ENCODE results near the gene WARS2. TPM values are rescaled to one million over a fixed set of nuclear protein-coding genes. Genes with fewer than 3 reads are reported as not detected.

WARS2 gene
- total and polyA plus RNA-seq, 3 experiments from 2014 or later: 15.5 to 19.4 (median 18.1) TPM

- Mint-ChIP-seq H3K4me1 (peaks cover 19 to 29% (median 28%) of the 10 kb centered on the region in 3 donors), H3K36me3 (peaks cover 0 to 4% (median 0%) of the 10 kb centered on the region in 3 donors), H3K27me3 (peaks cover 77 to 92% of the 10 kb centered on the region in 2 donors), H3K9me3 (peaks cover 0 to 49% (median 36%) of the 10 kb centered on the region in 5 donors), H3K4me3 (no peak overlapping the region), H3K27ac (no peak overlapping the region)
- no peaks in the 10 kb centered on the region for H3K36me3 ChIP-seq (ENCODE audit: insufficient read depth, low read length)
- H3K4me3 ChIP-seq (ENCODE audit: low read length): no peak overlapping the region
- H3K27ac ChIP-seq (ENCODE audit: low read depth, low read length): no peak overlapping the region
- no peaks in the 10 kb centered on the region for H3K4me1 ChIP-seq (ENCODE audit: insufficient read depth, low read length)
- DNase-seq: no peak
- H3K27me3 ChIP-seq (ENCODE audit: insufficient read depth, low read length, poor library complexity, severe bottlenecking): peaks cover 56% of the 10 kb centered on the region
- POLR2A ChIA-PET: no interaction called here
- no peaks in the 10 kb centered on the region for H3K9me3 ChIP-seq (ENCODE audit: low read length)
- CTCF ChIA-PET: no interaction called here
These were observed 156.9 kb downstream of the WARS2 start for GRCh38 chr1:118983558-118984041.

- peaks cover 19 to 29% (median 28%) of the 10 kb centered on the region in 3 donors for H3K4me1 Mint-ChIP-seq
- CTCF ChIA-PET: no interaction called here
- peaks cover 0 to 46% (median 36%) of the 10 kb centered on the region in 5 donors for H3K9me3 Mint-ChIP-seq
- DNase-seq: no peak
- no peak overlapping the region for H3K27ac Mint-ChIP-seq
- Histone ChIP-seq H3K27ac (ENCODE audit: low read depth, low read length) (no peak overlapping the region), H3K4me1 (ENCODE audit: insufficient read depth, low read length) (no peaks in the 10 kb centered on the region), H3K9me3 (ENCODE audit: low read length) (no peaks in the 10 kb centered on the region), H3K36me3 (ENCODE audit: insufficient read depth, low read length) (no peaks in the 10 kb centered on the region), H3K27me3 (ENCODE audit: insufficient read depth, low read length, poor library complexity, severe bottlenecking) (peaks cover 56% of the 10 kb centered on the region), H3K4me3 (ENCODE audit: low read length) (no peak overlapping the region)
- H3K36me3 Mint-ChIP-seq: peaks cover 0 to 4% (median 0%) of the 10 kb centered on the region in 3 donors
- H3K27me3 Mint-ChIP-seq: peaks cover 73 to 92% of the 10 kb centered on the region in 2 donors
- H3K4me3 Mint-ChIP-seq: peak overlapping the region in 1 of 7 donors; percentile 18
- POLR2A ChIA-PET: no interaction called here
These were observed 157.5 kb downstream of the WARS2 start for GRCh38 chr1:118982821-118983557.

GRCh38 chr1:118982266-118982665, 158.2 kb downstream of the WARS2 start:
- Mint-ChIP-seq H3K4me3 (no peak overlapping the region), H3K27me3 (peaks cover 72 to 89% of the 10 kb centered on the region in 2 donors), H3K4me1 (peaks cover 19 to 28% (median 26%) of the 10 kb centered on the region in 3 donors), H3K27ac (no peak overlapping the region), H3K36me3 (peaks cover 0 to 4% (median 0%) of the 10 kb centered on the region in 3 donors), H3K9me3 (peaks cover 0 to 46% (median 36%) of the 10 kb centered on the region in 5 donors)
- POLR2A ChIA-PET: no interaction called here
- peaks cover 54% of the 10 kb centered on the region for H3K27me3 ChIP-seq (ENCODE audit: insufficient read depth, low read length, poor library complexity, severe bottlenecking)
- H3K9me3 ChIP-seq (ENCODE audit: low read length): no peaks in the 10 kb centered on the region
- no peak overlapping the region for H3K27ac ChIP-seq (ENCODE audit: low read depth, low read length)
- H3K4me1 ChIP-seq (ENCODE audit: insufficient read depth, low read length): no peaks in the 10 kb centered on the region
- no peak overlapping the region for H3K4me3 ChIP-seq (ENCODE audit: low read length)
- DNase-seq: no peak
- no peaks in the 10 kb centered on the region for H3K36me3 ChIP-seq (ENCODE audit: insufficient read depth, low read length)
- CTCF ChIA-PET: no interaction called here

- Mint-ChIP-seq H3K4me3 (no peak overlapping the region), H3K27me3 (peaks cover 67 to 83% of the 10 kb centered on the region in 2 donors), H3K9me3 (peaks cover 0 to 40% (median 30%) of the 10 kb centered on the region in 5 donors), H3K36me3 (no peaks in the 10 kb centered on the region), H3K27ac (no peak overlapping the region), H3K4me1 (peaks cover 14 to 21% (median 19%) of the 10 kb centered on the region in 3 donors)
- H3K27me3 ChIP-seq (ENCODE audit: insufficient read depth, low read length, poor library complexity, severe bottlenecking): peaks cover 46% of the 10 kb centered on the region
- DNase-seq: no peak
- H3K4me3 ChIP-seq (ENCODE audit: low read length): no peak overlapping the region
- H3K4me1 ChIP-seq (ENCODE audit: insufficient read depth, low read length): no peaks in the 10 kb centered on the region
- no peak overlapping the region for H3K27ac ChIP-seq (ENCODE audit: low read depth, low read length)
- POLR2A ChIA-PET: no interaction called here
- CTCF ChIA-PET: no interaction called here
- no peaks in the 10 kb centered on the region for H3K36me3 ChIP-seq (ENCODE audit: insufficient read depth, low read length)
- H3K9me3 ChIP-seq (ENCODE audit: low read length): no peaks in the 10 kb centered on the region
These were observed 159.0 kb downstream of the WARS2 start for GRCh38 chr1:118981436-118981835.

Other genes with a start within 250 kb of the WARS2 start
- gene TBX15, start 152.3 kb downstream of the WARS2 start, total RNA-seq: not detected
- gene TBX15, start 152.3 kb downstream of the WARS2 start, polyA plus RNA-seq: not detected
- not detected for gene HAO2, start 228.1 kb upstream of the WARS2 start, total RNA-seq
- gene HAO2, start 228.1 kb upstream of the WARS2 start, polyA plus RNA-seq: not detected